Measurements from ENCODE around the gene KIFC1.

DNA sequence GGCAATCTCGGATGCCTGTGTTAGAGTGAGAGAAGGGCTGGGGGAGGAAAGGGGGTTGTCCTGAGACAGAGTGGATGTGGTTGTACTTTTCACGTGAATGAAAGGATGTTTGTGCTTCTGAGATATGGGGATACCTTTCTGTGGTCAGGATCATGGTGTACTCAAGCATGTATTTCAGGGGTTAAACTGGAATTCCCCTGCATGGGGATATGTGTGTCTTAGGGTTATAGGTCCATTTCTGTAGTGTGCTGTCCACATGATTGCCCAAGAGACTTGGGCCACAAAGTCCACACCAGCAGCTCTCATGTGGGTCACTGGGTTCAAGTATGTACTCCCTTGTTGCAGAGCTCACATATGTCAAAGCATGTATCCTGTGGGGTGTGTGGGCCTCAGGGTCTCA is 38.7 kb downstream of the KIFC1 start:
- TF ChIP-seq POLR2AphosphoS5 (IDR thresholded peaks at IDR 0.05; ENCODE audit: low read depth, low read length) (no peak), TAF1 (IDR thresholded peaks at IDR 0.05; ENCODE audit: borderline replicate concordance, low read depth, low read length) (no peak), POLR2A (IDR thresholded peaks at IDR 0.05; ENCODE audit: low read depth, low read length) (no peak)
